GOT3 (cell line): Measurements from ENCODE around the gene CACNA1A.
"Not testable (repeated sequence)": the region's sequence is repeated elsewhere in the genome, so short reads cannot be mapped to it uniquely, and the experiment has no call there.

ENCODE experiments used
- DNase-seq: peaks from one replicate; lab custom pipeline; 2025; ENCODE audit warnings: mixed read lengths; lab: John Stamatoyannopoulos, UW

Gene CACNA1A

GRCh38 chr19:13363954-13364353 lies 142.3 kb downstream of the CACNA1A start:
- DNase-seq, result no peak

DNA sequence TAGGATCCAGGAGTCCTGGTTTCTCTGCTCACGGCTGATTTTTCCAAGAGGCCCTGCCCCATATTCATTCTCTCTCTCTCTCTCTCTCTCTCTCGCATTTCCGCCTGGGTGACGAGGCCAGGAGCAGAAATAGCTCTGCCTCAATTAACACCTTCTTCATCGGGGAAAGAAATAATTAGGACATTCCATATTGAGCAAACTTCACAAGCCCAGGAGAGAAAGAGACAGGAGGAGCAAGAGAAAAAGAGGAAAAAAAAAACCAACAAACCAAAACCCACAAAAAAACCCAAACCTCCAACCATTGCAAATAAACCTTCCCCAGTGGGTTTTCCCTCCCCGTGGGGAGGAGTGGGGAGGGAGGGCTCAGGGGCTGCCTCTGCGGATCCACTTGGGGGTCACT lies 143.0 kb downstream of the CACNA1A start:
- DNase-seq, result no peak

DNA sequence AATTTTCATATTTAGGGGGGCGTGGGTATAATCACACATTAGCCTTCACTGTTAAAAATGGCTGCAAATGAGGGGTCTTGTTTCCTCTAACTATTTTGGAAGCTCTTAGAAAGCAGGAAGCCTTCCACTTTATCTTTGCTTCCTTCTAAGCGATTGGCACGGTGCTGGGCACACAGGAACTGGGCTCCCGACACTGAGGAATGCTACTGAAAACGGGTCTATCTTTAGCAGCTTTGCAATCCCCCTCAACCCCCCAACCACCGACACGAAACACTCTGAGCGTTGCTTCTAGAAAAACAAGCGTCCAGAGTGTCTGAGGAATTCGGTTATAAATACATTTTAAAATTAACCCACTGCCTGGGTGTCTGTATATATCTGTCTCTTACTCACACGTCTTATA lies 143.6 kb downstream of the CACNA1A start:
- DNase-seq, result no peak

DNA sequence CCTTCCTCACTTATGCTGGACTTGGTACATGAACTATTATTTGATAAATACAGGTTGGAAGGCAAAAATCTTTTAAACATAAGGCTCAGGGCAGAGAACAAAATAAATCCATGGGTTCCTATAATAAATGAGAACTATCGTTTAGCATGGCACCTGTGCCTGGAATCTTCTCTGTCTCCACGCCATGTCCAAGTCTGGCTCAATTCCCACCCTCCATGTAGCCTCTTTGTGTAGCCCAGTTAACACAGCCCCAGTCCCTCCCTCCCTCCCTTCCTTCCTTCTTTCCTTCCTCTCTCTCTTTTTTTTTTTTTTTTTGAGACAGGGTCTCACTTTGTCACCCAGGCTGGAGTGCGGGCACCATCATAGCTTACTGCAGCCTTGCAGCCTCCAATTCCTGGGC lies 144.6 kb downstream of the CACNA1A start:
- not testable (repeated sequence) for DNase-seq

DNA sequence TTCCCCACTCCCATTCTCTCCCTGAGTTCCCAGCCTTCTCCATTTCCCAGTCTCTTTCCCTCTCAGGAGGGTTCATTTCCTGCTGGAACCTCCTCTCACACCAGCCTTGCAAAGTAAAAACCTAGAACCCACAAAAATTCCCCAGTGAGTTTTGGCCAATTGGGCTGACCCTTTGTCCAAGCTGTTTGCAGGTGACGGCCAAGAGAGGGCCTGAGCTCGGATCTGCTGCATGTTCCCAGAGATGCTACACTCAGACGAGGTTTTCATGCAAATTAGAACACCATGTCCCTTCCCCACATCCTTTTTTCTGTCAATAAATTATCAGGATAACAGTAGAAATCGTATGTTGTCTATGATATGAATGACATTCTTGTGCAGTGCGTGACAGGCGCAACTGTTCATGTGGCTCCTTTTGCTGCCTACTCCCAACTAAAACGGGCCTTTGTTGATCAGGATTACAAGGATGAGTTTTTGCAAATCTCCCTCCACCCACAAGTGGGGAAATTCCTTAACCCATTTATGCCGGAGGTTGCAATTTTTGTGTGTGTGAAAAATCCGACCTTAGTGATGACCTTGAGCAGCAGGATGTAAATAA lies 149.5 kb downstream of the CACNA1A start:
- no peak for DNase-seq

DNA sequence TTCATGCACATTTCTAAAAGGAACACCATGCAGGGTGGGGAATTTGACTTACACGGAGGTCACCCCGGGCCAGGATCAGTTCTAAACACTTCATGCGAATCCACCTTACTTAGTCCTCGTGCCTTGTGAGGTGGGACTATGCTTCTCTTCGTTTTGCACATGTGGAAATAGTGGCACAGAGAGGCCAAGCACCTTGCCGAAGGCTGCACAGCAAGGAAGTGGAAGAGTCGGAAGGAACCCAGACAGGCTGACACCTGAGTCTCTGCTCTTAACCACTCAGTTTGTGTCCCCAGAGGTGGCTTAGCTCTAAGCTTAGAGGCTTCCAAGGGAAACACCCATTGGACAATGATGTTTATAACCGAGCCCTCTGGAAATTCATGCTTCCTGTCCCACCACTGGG lies 150.1 kb downstream of the CACNA1A start:
- no peak for DNase-seq

DNA sequence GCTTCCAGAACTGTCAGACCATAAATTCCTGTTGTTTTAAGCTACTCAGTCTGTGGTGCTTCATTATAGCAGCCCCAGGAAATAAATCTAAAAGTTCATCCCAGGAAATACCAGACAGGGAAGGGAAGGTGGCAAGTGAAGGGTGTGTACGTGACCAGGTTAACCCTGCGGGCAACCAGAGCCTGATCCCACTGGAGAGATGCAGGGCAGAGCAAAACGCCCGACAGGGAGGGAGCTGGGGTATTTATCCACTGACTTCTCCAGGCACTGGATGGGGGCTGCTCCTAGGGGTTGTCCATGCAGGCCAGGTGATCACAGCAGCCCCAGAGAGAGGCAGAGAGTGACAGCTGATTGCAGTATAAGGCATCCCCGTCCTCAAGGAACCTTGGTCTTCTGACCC lies 150.9 kb downstream of the CACNA1A start:
- no peak for DNase-seq

- DNase-seq, result no peak
These were observed 152.7 kb downstream of the CACNA1A start for GRCh38 chr19:13353625-13354024.

- no peak for DNase-seq
These were observed 155.5 kb downstream of the CACNA1A start for GRCh38 chr19:13350759-13351158.

- no peak for DNase-seq
These were observed 156.2 kb downstream of the CACNA1A start for GRCh38 chr19:13350072-13350471.

DNA sequence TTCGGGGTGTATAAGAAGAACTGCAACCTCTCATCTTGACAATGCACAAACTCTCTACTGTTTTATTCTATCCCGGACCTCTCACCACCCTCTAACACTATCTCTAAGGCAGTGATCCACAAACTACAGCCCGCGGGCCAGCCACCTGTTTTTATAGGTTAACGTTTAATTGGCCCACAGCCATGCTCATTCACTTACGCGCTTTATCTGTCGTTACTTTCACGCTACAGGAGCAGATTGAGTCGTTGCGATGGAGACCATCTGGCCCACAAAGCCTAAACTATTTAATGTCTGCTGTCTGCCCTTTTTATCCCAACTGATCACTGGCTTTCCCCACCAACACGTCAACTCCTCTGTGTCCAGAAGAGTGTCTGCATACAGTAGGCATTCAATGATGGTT lies 158.9 kb downstream of the CACNA1A start:
- no peak for DNase-seq

- no peak for DNase-seq
These were observed 162.8 kb downstream of the CACNA1A start for GRCh38 chr19:13343514-13343913.

DNA sequence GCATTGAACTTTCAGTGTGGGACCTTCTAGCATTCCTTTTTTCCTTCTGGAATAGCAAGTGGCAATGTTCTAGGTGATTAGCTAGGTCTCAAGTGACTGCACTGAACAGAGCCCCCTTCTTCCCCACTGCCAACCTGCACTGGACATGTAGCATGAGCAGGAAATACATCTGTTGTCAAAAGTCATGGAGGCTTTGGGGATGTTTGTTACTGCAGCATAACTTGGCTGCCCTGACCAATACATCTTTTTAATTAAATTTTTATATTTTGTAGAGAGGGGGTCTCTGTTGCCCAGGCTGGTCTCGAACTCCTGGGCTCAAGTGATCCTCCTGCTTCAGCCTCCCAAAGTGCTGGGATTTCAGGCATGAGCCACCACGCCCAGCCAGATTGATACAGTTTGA lies 163.6 kb downstream of the CACNA1A start:
- no peak for DNase-seq

DNA sequence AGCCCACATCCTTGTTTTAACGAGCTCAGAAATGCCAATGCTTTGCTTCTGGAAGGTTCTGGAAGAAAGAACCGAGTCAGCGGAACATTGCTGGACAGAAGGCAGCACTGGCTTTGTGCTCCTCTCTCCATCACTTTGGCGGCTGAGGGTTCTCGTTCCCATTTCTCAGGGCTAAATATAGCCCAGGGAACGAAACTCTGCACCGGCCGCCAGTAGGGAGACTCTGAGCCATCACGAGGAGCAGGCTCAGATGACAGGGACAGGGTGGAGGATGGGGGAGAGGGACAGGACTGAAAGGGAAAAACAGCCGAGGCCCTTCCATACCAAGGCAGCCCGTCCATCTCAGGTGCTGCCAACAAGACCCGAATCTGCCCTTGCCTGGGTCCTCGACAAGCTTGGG lies 166.4 kb downstream of the CACNA1A start:
- no peak for DNase-seq

GRCh38 chr19:13337181-13337580 lies 169.1 kb downstream of the CACNA1A start:
- no peak for DNase-seq

GRCh38 chr19:13334801-13335481 lies 171.3 kb downstream of the CACNA1A start:
- no peak for DNase-seq

- DNase-seq, result no peak
These were observed 176.0 kb downstream of the CACNA1A start for GRCh38 chr19:13330285-13330684.

DNA sequence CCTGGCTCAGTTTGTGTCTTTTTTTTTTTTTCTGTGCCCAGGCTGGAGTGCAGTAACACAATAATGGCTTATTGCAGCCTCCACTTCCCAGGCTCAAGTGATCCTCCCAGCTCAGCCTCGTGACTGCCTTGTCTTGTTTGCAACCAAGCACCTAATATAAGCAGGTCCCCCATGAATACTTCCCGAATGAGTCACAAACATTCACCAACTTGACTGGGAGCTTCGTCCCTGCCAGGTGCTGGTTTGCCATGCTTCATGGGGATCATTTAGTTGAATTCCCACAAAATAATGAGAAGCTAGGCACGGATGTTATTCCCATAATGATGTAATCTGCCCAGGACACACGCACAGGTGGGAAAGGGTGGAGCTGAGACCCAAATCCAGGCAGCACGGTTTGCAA lies 176.5 kb downstream of the CACNA1A start:
- DNase-seq, result no peak

GRCh38 chr19:13328241-13328640 lies 178.0 kb downstream of the CACNA1A start:
- no peak for DNase-seq

DNA sequence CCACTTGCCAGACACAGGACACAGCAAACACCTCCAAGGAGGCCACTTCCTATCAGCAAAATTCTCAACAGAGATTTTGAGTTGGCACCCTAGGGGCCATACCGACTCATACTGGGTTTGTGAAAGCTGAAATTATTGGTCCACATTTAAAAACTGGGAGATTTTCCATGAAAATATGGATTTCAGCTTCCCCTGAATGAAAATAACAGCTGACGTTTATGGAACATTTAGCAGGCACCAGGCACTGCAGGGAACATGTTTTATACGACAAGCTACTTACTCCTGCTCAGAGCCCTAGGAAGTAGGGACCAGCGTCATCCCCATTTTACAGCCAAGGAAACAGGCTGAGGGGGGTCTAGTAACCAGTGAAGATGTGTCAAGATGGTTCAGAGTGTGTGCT lies 186.8 kb downstream of the CACNA1A start:
- no peak for DNase-seq

DNA sequence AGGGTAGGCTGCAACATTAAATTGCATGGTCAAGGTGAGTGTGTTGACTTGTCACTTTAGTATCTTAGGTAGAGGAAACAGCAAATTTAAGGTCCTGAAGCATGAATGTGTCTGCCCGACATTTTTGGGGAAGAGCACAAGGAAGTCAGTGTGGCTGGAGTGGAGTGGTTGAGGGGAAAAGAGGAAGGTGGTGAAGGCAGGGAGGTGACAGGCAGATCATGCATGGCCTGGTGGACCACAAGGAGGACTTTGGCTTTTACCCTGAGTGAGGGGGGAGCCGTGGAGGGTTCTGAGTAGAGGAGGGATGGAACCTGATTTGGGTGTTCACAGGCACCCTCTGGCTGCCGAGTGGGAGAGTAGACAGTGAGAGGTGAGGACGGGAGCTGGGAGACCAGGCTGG lies 188.1 kb downstream of the CACNA1A start:
- no peak for DNase-seq

DNA sequence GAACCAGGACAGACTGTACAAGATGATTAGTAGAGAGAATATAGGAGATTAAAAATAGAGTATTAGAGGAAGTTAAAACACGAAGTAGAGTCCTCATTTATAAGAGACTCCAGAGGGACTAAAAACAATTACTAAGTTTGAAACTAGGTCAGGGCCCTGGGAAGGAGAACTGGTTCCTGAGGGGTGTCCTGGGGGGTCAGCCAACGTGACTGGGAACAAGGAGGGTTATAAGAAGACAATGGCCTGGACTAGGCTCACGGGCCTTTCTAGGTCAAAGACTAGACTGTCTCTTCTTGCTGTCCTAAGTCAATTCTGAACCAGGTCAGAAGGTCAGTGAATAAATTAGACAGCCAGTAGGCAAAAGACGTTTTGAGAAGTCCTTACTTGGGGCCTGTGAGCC lies 190.8 kb downstream of the CACNA1A start:
- no peak for DNase-seq

- DNase-seq, result no peak
These were observed 191.5 kb downstream of the CACNA1A start for GRCh38 chr19:13314761-13315160.

GRCh38 chr19:13313875-13314274 lies 192.4 kb downstream of the CACNA1A start:
- no peak for DNase-seq
